Activated B cell treated with CpG ODN at 0.5 μM for 24 hours (primary cell): ENCODE results near the gene FOXN1. TPM values are rescaled to one million over a fixed set of nuclear protein-coding genes. Genes with fewer than 3 reads are reported as not detected.
"Not testable (repeated sequence)": the region's sequence is repeated elsewhere in the genome, so short reads cannot be mapped to it uniquely, and the experiment has no call there.

ENCODE experiments used
- ATAC-seq: fragments of 200-7000 bp; cut with Tn5 transposase; one replicate; pipeline ENCODE4 v1.10.0; 2021; ENCODE audit warnings: low read depth, mild to moderate bottlenecking, moderate library complexity
- CTCF ChIA-PET: fragments of 350-600 bp; sonication (Branson Sonifier 250); formaldehyde crosslinking; loops from one replicate; lab custom pipeline; 2021; ENCODE audit warnings: antibody characterized with exemption; lab: Charles Lee
- POLR2A ChIA-PET: fragments of 350-600 bp; sonication (Branson Sonifier 250); formaldehyde crosslinking; loops from one replicate; lab custom pipeline; 2021; ENCODE audit warnings: antibody characterized with exemption; lab: Charles Lee
- DNase-seq: peaks from one replicate; pipeline ENCODE4 v3.0.0; 2022
- H3K27ac Mint-ChIP-seq: one replicate; pipeline ENCODE4 v1.8.0; 2020; ENCODE audit warnings: mixed read lengths
- H3K27me3 Mint-ChIP-seq: one replicate; pipeline ENCODE4 v1.8.0; 2021; ENCODE audit warnings: mixed read lengths
- H3K36me3 Mint-ChIP-seq: one replicate; pipeline ENCODE4 v1.8.0; 2021; ENCODE audit warnings: low read depth, mixed read lengths
- H3K4me1 Mint-ChIP-seq: one replicate; pipeline ENCODE4 v1.8.0; 2021; ENCODE audit warnings: mixed read lengths
- H3K4me3 Mint-ChIP-seq: one replicate; pipeline ENCODE4 v1.8.0; 2020; ENCODE audit warnings: mild to moderate bottlenecking, mixed read lengths
- H3K9me3 Mint-ChIP-seq: one replicate; pipeline ENCODE4 v1.8.0; 2020; ENCODE audit warnings: mixed read lengths
- intact Hi-C: fragments of 100-400 bp; cut with micrococcal nuclease; formaldehyde crosslinking; loops from one replicate; pipeline ENCODE4 v1.15.1; 2024
- total RNA-seq: library from RNA; stranded (reverse); gene quantifications from 2 replicates; pipeline ENCODE4 v1.2.3, GENCODE V29; 2022
- TF ChIP-seq, protein P1 (sequence below): fragments of 200-600 bp; IDR thresholded peaks from one replicate; pipeline ENCODE4 v1.8.0; 2022; ENCODE audit warnings: antibody characterized with exemption, mild to moderate bottlenecking

FOXN1 gene, protein sequence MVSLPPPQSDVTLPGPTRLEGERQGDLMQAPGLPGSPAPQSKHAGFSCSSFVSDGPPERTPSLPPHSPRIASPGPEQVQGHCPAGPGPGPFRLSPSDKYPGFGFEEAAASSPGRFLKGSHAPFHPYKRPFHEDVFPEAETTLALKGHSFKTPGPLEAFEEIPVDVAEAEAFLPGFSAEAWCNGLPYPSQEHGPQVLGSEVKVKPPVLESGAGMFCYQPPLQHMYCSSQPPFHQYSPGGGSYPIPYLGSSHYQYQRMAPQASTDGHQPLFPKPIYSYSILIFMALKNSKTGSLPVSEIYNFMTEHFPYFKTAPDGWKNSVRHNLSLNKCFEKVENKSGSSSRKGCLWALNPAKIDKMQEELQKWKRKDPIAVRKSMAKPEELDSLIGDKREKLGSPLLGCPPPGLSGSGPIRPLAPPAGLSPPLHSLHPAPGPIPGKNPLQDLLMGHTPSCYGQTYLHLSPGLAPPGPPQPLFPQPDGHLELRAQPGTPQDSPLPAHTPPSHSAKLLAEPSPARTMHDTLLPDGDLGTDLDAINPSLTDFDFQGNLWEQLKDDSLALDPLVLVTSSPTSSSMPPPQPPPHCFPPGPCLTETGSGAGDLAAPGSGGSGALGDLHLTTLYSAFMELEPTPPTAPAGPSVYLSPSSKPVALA
- total RNA-seq, result not detected in 2 replicates

DNA sequence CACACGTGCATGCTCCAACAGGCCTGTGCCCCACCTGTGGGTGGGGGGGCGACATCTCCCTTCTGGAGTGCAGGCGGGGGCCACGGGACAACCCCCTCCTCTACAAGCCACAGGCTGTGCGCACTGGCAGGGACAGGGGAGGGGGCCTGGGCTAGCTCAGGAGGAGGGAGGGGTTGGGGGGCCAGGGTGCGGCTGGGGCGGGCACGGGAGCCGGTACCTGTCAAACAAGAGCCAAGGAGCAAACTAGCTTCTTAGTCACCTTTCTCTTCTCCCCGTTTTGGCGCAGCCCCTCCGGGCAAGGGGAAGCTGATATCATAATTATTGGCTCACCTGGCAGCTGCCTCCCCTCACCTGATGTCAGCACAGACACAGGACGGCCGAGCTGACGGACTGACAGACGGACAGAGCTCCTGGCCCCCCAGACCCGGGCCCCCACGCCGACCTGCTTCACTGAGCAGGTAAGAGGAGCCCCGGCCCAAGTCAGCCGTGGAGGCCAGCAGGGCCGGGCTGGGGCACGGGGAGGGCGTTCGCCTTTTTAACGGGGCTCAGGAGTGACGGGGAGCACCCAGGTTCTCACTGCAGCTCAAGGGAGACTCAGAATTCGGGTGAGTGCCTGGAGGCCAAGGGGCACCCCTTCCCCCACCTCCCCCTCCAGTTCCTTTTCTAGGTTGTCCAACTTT is at the start of gene FOXN1:
TSS of gene FOXN1 (plus strand) at position 363 of the 680 bp plus-strand sequence. CDS start 17,622 bp downstream, outside the sequence.
- Mint-ChIP-seq H3K4me3 (no peak within 1 kb of the TSS), H3K9me3 (no peaks in the 10 kb centered on the region), H3K4me1 (peaks cover 12% of the 10 kb centered on the region), H3K27ac (no peak within 1 kb of the TSS), H3K36me3 (no peaks in the 10 kb centered on the region), H3K27me3 (peaks cover 24% of the 10 kb centered on the region)
- DNase-seq, result no peak
- ChIA-PET CTCF (no interaction called here), POLR2A (no interaction called here)
- intact Hi-C loops, result no loop called here
- TF ChIP-seq, protein P1, sequence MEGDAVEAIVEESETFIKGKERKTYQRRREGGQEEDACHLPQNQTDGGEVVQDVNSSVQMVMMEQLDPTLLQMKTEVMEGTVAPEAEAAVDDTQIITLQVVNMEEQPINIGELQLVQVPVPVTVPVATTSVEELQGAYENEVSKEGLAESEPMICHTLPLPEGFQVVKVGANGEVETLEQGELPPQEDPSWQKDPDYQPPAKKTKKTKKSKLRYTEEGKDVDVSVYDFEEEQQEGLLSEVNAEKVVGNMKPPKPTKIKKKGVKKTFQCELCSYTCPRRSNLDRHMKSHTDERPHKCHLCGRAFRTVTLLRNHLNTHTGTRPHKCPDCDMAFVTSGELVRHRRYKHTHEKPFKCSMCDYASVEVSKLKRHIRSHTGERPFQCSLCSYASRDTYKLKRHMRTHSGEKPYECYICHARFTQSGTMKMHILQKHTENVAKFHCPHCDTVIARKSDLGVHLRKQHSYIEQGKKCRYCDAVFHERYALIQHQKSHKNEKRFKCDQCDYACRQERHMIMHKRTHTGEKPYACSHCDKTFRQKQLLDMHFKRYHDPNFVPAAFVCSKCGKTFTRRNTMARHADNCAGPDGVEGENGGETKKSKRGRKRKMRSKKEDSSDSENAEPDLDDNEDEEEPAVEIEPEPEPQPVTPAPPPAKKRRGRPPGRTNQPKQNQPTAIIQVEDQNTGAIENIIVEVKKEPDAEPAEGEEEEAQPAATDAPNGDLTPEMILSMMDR, result no peak
- ATAC-seq, result no peak

DNA sequence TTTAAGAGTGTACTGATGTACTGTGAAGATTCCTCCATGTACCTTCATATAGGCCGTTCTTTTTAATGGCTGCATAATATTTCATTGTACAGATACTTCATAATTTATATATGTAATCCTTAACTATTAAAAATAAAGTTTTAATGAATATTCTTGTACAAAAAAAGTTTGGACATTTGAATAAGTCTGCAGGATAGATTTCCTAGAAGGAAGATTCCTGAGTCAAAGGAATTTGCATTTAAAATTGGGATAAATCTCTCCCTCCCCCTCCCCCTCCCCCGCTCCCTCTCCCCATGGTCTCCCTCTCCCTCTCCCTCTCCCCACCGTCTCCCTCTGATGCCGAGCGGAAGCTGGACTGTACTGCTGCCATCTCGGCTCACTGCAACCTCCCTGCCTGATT is 48.3 kb upstream of the FOXN1 start:
- POLR2A ChIA-PET, result interaction anchor here (0.6 kb wide), 1 partner anchor 204 kb away, joined by 6 read pairs; the partner anchor contains the start of gene SUPT6H
- TF ChIP-seq, protein P1, result no peak

DNA sequence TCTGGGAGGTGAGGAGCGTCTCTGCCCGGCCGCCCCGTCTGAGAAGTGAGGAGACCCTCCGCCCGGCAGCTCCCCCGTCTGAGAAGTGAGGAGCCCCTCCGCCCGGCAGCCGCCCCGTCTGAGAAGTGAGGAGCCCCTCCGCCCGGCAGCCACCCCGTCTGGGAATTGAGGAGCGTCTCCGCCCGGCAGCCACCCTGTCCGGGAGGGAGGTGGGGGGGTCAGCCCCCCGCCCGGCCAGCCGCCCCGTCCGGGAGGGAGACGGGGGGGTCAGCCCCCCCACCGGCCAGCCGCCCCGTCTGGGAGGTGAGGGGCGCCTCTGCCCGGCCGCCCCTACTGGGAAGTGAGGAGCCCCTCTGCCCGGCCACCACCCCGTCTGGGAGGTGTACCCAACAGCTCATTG is 47.3 kb upstream of the FOXN1 start:
- H3K27ac Mint-ChIP-seq, ATAC-seq, intact Hi-C loops, DNase-seq, H3K36me3 Mint-ChIP-seq, H3K4me3 Mint-ChIP-seq, H3K4me1 Mint-ChIP-seq, CTCF ChIA-PET, H3K9me3 Mint-ChIP-seq, POLR2A ChIA-PET: not testable (repeated sequence)
- peaks cover 13% of the 10 kb centered on the region for H3K27me3 Mint-ChIP-seq

More for the DNA sequence above, 48.3 kb upstream of the FOXN1 start:
- H3K9me3 Mint-ChIP-seq, result no peaks in the 10 kb centered on the region
- CTCF ChIA-PET, result no interaction called here
- DNase-seq (no peak), ATAC-seq (no peak)
- H3K4me3 Mint-ChIP-seq, result no peak overlapping the region
- no peaks in the 10 kb centered on the region for H3K36me3 Mint-ChIP-seq
- H3K27me3 Mint-ChIP-seq, result peaks cover 9% of the 10 kb centered on the region
- intact Hi-C loops, result no loop called here
- no peak overlapping the region for H3K27ac Mint-ChIP-seq
- H3K4me1 Mint-ChIP-seq, result no peaks in the 10 kb centered on the region

DNA sequence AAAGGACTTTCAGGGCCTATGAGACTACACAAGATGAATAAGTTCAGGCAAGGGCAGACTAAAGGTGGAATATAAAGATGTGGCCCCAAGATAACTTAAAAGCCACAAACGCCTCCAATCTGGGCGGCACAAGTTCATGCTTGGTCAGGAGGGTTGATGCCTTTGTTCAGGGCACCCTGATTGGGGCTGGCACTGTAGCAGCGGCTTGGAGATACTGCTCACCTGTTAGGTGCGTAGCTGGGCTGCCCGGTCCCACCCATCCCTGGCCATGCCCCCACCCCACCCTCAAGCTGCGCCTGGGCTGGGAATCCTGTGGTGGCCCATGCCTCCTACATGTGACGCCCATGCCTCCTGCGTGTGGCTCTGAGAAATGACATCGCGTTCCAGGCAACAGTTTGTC is 45.2 kb upstream of the FOXN1 start:
- Mint-ChIP-seq H3K9me3 (no peaks in the 10 kb centered on the region), H3K36me3 (no peaks in the 10 kb centered on the region), H3K4me1 (no peaks in the 10 kb centered on the region), H3K4me3 (no peak overlapping the region), H3K27ac (no peak overlapping the region), H3K27me3 (peaks cover 15% of the 10 kb centered on the region)
- ChIA-PET POLR2A (no interaction called here), CTCF (interaction anchor here (1.5 kb wide), 1 partner anchor 12 kb away, joined by 3 read pairs; the partner anchor contains the start of gene SLC13A2)
- TF ChIP-seq, protein P1, result no peak
- DNase-seq, result no peak
- no peak for ATAC-seq
- intact Hi-C loops, result no loop called here

DNA sequence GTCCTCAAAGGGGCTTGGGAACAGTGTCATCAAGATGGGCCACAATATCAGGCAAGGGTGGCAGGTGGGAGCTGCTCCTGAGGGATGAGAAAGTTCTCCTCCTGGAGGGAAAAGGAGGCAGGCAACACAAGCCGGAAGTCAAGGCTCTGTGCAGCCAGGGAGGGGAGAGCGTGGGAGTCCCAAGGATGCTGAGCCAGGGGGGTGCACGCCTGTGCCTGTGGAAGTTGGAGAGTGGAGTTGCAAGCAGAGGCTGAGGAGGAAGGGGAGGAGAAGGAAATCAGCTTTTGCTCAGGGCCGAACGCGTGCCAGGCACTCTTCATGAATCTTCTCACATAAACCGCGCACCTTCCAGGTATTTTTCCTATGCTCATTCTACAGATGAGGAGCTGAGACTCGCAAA is 40.1 kb upstream of the FOXN1 start:
- DNase-seq, result no peak
- no peaks in the 10 kb centered on the region for H3K4me1 Mint-ChIP-seq
- no peak for ATAC-seq
- H3K9me3 Mint-ChIP-seq, result no peaks in the 10 kb centered on the region
- intact Hi-C loops, result no loop called here
- TF ChIP-seq, protein P1, result no peak
- ChIA-PET CTCF (no interaction called here), POLR2A (no interaction called here)
- no peak overlapping the region for H3K27ac Mint-ChIP-seq
- no peak overlapping the region for H3K4me3 Mint-ChIP-seq
- H3K27me3 Mint-ChIP-seq, result peaks cover 24% of the 10 kb centered on the region
- H3K36me3 Mint-ChIP-seq, result no peaks in the 10 kb centered on the region
